GM10847 (cell line): ENCODE results near the gene DDX27.

Experiments
- POLR2A ChIP-seq: IDR thresholded peaks from 2 replicates; pipeline ENCODE4 v1.6.1; 2011; ENCODE audit not compliant: insufficient read length; ENCODE audit errors: extremely low read depth

The DDX27 gene

DNA sequence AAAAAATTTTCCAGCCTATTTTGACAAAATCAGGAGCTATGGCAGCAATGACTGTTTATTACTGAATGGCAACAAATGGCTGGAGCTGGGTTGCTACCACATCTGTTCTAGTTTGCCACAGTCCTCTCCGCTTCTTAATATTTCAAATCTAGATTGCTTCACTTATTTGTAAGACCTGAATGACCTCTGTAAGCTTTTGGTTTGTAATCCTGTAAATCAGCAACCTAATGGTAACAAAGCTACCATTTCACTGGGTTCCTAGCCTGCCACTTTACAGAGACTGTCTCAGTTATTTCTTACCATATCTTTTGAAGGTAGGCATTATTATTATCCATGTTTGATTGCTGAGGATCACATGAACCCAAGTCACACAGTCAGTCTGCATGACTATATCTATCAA is 43.2 kb downstream of the DDX27 start:
- TF ChIP-seq POLR2A, result no peak

DNA sequence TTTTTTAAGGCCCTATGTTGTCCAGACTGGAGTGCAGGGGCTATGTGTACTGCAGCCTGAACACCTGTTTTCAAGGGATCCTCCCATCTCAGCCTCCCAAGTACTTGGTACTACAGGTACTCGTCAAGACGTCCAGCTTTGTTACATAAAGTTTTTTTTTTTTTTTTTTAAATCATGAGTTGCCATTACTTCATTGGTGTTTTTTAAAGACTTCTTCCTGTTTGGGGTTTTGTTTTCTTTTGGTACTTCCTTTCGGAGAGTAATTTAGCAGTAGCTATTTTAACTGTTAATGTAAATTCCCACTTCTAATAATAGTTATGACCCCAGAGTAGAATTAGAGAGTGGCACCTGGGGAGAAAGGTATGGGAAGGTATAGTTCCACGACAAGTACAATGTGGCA is 48.1 kb downstream of the DDX27 start:
- no peak for TF ChIP-seq POLR2A

DNA sequence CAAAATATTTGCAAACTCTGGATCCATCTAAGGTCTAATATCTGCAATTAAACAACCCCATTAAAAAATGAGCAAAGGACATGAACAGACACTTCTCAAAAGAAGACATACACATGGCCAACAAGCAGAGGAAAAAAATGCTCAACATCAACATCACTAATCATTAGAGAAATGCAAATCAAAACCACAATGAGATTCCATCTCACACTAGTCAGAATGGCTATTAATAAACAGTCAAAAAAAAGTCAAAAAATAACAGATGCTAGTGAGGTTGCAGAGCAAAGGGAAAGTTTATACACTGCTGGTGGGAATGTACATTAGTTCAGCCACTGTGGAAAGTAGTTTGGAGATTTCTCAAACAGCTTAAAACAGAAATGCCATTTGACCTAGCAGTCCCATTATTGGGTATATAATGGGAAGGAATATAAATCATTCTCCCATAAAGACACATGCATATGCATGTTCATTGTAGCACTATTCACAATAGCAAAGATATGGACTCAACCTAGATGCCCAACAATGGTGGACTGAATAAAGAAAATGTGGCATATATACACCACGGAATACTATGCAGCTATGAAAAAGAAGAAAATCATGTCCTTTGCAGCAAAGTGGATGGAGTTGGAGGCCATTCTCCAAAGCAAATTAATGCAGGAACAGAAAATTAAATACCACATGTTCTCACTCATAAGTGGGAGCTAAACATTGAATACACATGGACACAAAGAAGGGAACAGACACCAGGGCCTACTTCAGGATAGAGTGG is 49.6 kb downstream of the DDX27 start:
- no peak for TF ChIP-seq POLR2A

DNA sequence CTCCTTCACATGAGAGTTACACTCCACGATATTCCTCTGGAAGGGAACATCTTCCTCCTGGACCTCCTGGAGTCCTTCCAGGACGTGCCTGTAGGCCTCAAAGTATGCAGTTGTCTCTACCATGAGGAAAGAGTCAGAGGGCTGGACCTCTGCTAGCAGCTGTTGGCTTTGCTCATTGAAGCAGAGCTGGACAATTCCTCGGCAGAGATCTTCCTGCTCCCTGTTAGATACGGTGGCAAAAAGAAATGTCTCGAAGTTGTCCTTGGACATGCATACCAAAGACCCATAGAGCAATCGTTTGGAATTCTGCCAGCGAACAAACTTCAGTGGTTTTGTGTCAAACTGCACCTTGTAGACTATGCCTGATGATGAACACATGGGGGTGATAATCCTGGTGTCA is 51.0 kb downstream of the DDX27 start:
- TF ChIP-seq POLR2A, result no peak

DNA sequence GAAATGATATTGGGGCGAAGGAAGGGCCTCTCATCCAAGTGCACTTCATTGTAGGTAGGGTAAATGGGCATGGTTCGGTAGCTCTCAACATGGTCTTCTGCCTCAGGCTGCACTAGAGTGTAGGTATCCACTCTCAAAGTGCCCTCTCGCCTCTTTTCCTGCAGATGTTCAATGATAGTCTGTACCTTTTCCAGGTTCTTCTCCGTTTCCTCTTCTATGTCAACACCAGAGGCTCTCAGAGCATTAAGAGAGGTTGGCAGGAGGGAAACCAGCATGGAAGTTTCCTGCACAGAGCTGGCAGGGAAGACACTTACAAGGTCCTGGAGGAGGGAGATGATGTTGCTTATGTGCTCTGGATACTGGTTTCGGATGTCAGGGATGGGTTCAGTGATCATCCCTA is 51.5 kb downstream of the DDX27 start:
- no peak for TF ChIP-seq POLR2A

DNA sequence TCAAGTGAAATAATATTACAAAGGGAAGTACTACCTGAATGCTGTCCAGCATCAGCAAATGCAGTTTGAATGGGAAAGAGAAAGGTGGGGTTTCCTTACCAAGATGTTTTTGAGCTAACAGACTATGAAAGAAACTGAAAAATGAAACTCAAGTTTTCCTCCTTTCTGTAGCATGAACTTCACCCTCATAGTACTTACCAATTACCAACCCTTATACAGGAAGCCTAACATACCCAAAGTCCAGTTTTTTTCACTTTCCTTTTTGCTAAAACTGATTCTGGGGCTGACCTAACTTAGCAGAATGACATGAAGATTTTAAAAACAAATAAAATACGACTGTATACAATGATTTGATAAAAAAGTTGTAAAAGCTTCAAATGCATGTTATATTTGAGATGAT is 53.4 kb downstream of the DDX27 start:
- no peak for TF ChIP-seq POLR2A

DNA sequence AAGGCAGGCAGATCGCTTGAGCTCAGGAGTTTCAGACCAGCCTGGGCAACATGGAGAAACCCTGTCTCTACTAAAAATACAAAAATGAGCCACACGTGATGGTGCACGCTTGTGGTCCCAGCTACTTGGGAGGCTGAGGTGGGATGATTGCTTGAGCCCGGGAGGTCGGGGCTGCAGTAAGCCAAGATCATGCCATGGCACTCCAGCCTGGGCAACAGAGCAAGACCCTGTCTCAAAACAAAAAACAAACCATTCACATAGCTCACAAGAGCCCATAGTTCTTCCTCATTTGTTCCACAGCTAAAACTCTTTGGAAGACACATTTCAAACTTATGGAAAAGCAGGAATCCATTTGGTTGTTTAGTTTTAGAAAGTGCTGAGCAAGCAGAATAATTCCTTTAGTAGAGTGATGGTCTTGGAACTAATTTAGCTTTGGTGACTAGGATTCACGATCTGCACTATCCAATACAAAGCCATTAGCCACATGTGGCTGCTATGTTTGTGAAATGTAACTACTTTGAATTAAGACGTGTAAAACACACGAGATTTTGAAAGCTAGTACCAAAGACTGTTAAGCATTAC is 54.6 kb downstream of the DDX27 start:
- no peak for TF ChIP-seq POLR2A

DNA sequence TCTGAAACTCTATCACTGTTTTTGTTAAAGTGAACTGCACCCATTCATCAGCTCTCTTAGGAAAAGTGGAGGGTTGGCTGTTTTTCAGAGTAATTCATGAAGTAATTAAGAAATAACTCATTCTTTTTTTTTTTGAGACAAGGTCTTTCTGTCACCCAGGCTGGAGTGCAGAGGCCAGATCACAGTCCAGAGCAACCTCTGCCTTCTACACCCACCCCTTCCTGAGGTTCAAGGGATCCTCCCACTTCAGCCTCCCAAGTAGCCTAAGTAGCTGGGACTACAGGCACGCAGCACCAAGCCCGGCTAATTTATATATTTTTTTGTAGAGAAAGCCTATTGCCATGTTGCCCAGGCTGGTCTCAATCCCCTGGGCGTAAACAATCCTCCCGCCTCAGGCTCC is 56.0 kb downstream of the DDX27 start:
- TF ChIP-seq POLR2A, result no peak

DNA sequence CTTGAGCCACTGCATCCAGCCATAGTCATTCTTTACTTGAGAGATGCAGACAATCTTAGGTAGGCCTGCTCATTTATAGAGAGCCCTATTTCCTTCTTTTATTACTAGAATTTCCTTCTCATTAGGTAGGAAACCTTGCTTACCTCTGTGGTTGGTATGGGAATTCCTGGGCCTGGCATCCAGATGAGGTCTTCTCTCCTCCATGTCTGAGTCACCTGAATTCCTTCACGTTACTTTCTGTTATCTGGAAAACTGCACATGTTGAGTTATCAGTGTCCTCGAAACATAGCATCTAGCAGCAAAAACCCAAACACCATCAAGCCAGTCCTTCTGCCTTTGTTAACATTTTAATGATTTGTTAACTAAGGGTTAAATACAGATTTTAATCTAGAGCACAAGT is 56.4 kb downstream of the DDX27 start:
- TF ChIP-seq POLR2A, result no peak

DNA sequence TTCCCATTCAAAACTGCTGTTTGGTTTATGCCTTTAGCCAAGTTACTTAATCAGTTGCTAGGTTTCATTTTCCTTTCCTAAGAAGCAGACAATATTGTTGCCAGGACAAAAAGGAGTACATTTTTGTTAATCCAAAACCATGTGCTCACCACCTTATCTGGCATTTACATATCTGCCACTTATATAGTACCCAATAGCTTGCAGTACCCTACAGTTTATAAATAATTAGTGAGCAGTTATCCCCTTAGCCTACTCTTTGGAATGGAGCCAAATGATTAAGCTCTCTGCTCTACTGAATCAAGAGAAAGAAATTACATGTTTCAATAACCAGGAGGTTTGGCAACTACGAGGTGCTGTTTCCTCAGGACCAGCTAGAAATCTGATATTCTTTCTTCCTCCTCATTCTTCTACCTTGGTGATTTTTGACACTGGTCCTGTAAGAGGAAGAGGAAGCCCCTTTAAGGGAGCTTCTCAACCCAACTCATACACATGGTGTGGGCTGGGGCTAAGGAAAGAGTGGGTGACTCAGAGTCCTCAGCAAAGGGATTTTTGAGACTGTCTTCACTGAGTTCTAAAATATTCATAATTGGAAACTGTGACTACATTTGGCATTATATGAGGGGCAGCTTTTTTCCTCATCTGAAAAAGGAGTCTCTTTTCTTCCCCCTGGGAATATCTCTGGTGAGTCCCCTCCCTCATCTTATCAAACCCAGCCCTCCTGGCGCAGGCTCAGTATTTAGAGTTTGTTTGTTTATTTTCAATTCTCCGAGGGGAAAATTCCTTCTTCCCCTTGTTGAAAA is 57.1 kb downstream of the DDX27 start:
- TF ChIP-seq POLR2A, result no peak

DNA sequence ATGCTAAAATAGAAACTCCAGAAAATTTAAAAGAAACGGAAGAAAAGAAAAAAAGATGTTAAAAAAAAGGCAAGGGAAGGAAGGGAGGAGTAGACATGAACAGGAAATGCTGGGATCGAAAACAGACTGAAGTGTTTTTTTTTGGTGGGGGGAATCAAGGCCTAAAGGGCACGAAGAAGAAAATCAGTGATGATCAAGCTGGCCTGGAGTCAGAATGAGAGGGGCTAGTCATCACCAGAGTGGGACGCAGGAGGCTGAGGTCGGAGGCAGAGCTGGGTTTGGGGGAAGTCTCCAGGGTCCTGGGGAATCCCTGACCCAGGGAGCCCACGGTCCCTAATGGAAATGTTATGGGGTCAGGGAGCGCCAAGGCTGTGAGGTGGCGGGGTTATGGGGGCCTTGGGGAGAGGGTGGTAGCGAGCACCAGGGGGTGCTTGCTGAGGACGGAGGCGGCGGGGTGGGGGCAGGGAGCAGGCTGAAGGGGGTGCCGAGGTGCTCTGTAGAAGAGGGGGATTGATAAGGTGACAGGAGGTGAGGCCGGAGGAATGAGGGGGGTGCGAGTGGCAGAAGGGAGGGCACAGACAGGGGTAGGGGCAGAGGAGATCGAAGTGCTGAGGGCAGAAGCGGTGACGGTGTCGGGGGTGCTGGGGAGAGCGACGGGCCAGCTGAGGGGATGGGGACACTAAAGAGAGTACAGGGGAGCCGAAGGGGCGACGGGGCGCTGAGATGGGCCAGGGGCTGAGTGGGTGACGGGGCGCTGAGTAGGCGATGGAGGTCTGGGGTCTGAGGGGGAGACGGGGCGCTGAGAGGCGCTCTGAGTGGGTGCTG is 58.0 kb downstream of the DDX27 start:
- TF ChIP-seq POLR2A, result no peak

DNA sequence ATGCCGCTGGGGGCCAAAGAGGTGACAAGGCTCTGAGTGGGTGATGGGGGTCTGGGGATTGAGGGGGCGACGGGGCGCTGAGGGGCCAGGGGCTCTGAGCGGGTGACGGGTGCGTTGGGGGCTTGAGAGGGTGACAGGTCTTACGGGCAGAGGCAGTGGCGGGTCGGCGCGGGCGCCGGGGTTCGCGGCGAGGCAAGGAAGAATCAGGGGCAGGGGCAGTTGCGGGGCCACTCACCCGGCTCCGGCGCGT is 58.5 kb downstream of the DDX27 start:
- TF ChIP-seq POLR2A, result peak; percentile 41

DNA sequence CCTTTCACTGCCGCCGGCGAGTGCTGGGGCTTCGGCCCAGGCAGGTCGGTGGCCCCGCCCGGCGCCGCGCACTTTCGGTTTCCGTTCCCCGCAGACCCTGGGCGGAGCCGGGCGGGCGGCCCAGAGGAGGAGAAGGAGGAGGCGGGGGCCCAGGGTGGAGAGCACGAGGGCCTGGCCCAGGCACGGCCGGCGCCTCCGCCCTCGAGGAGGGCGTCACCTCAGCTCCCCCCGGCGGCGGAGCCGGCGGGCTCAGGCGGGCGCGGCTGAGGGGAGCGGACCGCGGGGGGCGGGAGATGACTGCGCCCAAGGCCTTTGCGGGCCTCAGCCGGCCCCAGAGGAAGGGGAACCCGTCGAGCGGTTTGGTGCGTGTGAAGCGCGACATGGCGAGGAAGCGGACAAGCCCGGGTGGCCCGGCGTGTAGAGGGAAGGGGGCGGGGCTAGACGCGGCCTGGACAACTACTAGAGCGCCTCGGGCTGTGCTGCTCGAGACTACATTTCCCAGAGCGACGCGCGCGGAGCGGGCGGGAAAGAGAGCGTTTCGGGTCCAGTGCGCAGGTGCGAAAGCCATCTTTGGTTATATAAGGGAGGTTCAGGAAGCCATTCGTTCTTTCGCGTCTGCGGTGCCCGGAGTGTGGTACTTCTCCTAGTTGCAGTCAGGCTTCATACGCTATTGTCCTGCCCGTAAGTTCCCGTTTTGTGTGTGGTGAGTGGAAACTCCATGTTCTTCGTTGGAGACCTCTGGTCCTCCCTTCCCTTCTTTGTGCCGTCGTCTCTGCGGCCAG is 59.0 kb downstream of the DDX27 start, which contains the start of gene ZNFX1:
TSS of gene ZNFX1 (minus strand) at position 22 of the 782 bp plus-strand sequence. CDS start 2,218 bp downstream, outside the sequence.
- TF ChIP-seq POLR2A, result peak; percentile 100

DNA sequence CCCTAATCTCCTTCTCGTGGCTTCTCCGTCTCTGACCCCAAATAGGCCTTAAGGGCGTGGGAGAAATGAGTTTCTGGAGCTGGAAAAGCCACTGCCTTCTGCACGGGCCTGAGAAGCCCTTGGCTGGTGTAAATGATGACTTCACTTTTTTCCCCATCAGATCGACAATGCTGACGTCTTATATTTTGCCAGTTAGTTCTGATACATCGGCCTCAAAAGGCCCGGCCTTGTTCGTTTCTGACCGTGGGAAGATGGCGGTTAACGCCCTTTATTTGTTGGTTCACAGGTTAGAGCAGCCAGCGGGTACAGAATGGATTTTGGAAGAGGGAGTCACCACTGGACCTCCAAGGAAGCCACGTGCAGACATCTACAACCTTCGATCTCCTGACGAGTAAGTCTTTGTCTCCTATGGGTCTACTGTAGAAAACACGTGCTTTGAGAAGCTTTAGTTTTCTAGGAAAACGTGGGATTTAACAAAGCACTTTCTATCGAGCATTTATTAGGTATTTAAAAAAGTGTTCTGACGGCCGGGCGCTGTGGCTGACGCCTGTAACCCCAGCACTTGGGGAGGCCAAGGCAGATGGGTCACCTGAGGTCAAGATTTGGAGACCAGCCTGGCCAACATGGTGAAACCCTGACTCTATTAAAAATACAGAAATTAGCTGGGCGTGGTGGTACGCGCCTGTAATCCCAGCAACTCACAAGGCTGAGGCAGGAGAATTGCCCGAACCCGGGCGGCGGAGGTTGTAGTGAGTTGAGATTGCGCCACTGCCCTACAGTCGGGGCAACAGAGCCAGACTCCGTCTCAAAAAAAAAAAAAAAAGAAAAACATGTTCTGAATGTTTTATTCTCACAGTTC is 59.8 kb downstream of the DDX27 start:
- no peak for TF ChIP-seq POLR2A
